GM19468 (cell line): ENCODE data around the gene MBOAT1.
"Not testable (repeated sequence)": the region's sequence is repeated elsewhere in the genome, so short reads cannot be mapped to it uniquely, and the experiment has no call there.

Source experiments
- ATAC-seq: cut with Tn5 transposase; IDR thresholded peaks from one replicate; pipeline ENCODE4 v1.9.1; 2021; ENCODE audit warnings: mild to moderate bottlenecking, moderate library complexity, moderate number of reproducible peaks; ENCODE audit not compliant: unreplicated experiment; ENCODE audit errors: extremely low read depth

The MBOAT1 gene

DNA sequence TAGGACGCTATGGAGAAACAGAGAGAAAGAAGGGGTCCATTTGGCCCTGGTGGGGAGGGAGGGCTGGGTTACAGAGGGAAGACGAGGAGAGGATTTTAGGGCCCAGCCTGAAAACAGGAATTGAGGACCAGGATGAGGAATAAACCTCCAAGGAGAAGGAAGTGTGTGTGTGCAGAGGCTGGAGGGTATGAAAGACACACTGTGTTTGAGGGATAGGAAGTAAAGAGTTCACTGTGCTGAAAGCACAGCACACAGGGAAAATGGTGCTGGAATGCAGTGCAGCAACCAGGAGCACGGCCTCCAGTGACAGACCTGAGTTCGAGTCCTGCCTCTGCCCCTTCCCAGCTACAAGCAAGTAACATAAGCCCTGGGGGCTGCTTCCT, 7.8 kb downstream of the MBOAT1 start:
- ATAC-seq: no peak

DNA sequence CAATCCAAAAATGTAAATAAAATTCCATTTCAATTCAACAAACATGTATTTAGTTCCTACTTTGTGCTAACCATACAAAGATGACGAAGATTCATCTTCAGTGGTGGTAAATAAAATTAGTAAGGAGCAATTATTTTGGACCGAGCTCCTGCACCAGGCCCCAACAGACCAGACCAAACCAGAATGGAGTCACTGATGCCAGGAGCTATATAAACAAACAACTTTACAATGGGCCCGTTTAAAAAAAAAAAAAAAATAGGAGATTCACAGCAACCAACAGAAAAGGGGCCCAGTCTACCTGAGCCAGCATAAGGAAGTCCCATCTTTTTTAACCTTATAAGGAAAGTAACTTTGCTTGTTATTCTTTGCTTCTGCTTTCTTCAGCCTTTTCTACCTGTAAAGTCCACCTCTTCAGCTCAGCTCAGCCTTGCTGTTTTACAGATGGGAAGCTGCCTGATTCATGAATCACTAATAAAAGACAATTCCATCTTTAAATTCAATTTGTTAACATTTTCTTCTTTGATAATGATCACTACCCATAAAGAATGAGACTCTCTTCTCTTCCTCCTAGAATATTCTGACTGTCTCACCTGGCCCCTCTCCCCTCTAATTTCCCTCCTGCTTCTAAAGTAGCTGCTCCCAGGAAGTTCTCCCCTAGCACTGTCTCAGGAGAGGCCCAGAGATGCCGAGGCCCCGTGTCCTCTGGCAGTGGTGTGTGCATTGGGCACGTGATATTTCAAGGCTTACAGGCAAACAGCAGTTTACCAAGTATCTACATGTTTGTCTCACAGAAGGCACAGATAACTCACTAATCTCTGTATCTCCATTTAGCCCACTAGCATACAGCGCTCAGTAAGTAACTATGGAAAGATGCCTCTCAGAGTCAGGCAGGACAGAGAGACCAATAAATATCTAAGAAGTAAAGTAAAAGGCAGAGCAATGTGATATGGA, 8.4 kb downstream of the MBOAT1 start:
- ATAC-seq: no peak

DNA sequence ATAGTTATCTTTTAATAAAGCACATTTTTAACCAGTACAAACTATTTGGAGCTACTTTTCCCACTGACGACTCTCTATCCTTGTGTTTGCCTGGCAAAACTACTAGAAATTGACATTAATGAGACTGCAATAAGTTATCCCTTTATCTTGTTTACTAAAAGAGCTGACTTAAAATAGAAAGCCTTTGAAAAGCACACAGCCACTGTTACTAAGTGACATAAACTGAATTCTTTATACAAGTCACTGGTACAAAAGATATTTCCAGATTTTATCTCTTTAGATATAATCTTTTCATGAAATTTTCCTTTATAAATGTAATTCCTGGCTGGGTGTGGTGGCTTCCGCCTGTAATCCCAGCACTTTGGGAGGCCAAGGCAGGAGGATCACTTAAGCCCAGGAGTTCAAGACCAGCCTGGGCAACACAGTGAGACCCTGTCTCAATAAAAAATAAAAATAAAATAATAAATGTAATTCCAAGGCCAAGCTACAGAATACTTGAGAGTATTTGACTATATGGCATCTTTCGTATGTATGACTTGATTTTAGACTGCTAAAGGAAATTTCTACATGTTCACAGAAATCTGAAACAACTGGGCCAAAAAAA, 9.5 kb downstream of the MBOAT1 start:
- ATAC-seq: no peak

DNA sequence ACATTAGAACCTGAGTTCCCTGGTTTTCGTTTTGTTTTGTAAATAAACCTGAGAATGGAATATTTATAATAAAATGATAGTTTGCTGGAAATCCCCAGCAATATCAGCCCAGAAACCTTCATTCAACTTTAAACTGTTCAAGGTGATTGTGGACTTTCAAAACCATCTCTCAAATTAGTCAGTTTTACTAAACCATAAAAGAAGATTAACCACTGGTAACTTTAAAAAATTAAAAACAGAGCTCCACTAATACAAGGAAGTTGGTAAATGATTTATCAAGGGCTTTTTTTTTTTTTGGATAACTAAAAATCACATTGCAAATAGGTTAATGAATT, 10.0 kb downstream of the MBOAT1 start:
- peak; percentile 2 for ATAC-seq

DNA sequence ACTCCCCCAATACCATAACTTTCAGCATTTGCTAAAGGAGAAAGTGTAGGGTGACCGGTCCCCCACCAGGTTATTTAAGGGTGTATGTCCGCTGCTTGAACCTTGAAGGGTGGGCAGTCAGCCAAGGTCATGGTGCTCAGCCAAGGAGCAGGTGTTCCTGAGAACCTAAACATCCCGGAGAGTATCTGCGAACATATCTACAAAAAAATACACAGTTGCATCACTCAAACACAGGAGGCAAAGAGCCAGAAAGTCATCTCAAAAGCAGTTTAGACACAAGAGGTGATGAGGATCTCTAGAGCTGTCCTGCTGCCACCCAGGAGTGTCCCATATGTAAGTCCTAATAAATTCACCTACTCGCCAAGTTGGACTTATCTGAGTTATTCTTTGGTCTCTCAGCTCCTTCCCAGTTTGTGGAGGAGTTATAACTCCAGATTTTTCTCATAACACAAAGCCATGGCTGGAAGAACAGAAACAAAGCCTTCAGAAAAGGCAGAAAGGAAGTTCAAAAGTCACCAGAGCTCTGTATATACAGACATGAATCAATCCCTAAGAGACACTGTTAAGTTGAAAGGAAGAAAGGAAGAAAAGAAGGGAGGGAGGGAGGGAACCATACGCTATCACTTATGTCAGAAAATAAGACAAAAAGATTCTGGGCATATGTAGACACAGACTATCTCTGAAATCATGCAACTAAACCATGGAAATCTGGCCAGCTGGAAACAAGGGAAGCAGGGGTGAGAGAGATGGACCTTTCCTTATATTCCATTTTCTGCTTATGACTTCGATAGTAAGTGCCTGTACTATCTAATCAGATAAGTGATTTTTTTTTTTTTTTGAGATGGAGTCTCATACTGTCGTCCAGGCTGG, 11.3 kb downstream of the MBOAT1 start:
- no peak for ATAC-seq

DNA sequence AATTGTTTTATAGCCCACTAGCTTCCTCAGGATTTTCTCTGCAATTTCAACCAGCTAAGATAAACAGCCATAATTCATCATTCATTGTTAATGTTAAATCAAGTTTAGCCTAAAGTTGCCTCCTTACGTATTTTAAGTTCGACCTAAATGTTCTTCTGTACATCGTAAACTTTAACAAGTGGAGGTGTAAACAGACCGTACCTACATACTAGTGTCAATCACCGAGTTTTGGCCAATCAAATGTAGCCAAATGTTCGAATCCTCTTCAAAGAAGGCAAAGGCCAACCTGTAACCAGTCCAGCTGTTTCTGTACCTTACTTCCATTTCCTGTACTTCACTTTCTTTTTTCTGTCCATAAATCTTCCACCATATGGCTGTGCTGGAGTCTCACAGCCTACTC, 13.5 kb downstream of the MBOAT1 start:
- no peak for ATAC-seq

DNA sequence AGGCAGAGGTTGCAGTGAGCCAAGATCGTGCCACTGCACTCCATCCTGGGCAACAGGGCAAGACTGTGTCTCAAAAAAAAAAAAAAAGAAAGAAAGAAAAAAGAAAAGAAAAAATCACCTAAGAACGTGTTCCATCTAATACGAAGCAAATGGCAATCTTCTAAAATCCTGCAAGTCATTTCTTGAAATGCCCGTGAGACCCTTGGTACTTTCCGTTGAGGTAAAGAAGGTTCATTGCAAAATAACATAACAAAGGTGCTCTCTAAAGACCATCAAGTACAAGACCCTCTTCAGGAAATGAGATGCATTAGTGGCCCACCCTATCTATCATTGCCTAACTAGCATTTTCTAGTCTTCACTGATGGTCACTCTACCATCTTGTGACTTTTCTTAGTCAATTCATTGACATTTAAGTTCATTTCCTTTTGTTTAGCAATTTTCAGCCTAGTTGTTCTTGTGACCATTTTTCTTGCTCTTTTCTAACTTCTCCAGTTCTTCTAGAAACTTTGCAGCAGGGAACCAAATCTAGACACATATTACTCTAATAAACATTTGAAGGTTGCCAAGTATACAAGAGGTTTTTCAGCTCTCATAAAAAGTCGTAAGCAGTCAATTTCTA, 14.0 kb downstream of the MBOAT1 start:
- ATAC-seq: no peak

DNA sequence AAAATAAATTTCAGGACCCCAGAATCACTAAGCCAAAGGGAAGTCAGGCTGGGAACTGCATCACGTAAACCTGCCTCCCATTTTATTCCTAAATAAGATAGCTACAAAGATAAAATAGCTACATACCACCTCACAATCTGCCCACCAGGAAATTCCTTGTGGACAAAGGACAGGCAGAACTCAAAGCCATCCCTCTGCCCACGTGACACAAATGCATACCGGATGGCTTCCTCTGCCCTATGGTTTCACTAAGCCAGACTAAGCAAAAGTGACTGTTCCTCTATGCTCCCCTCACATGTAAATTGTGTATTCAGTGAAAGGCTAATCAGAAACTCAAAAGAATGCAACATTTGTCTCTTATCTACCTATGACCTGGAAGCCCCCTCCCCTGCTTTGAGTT, 15.0 kb downstream of the MBOAT1 start:
- ATAC-seq: no peak

DNA sequence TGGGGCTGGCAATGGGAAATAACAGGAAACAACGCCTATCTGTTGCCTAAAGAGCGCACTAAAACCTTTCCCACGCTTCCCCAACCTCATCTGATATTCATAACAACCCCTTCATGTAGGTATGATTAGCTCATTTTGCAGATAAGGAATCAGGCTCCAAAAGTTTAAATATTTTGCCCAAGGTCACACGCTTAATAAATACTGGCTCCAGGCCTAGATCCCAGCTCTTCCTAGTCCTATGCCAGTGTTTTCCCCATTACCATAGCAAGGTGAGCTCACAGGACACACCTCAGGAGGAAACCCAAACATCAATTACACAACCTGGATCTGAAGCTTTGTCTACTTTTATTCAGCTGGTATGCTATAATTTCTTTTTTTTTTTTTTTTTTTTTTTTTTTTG, 19.6 kb downstream of the MBOAT1 start:
- ATAC-seq: no peak

DNA sequence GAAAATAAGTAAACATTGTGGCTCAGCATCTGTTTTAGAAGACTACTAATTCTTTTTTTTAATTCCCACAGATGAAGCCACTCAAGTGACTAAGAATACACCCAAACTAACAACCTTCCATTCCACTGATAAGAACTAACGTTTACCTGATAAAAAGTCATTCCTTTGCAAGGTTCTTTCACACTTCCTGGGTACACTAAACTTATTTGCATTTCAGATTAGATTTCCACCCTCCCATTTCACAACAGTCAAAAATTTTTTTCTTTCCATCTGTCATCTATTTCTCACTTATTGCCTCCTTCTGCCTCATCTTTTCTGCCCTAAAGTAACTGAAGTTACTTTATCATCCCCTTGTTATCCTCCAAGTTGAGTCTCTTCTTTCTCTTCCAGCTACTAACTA, 20.3 kb downstream of the MBOAT1 start:
- no peak for ATAC-seq

DNA sequence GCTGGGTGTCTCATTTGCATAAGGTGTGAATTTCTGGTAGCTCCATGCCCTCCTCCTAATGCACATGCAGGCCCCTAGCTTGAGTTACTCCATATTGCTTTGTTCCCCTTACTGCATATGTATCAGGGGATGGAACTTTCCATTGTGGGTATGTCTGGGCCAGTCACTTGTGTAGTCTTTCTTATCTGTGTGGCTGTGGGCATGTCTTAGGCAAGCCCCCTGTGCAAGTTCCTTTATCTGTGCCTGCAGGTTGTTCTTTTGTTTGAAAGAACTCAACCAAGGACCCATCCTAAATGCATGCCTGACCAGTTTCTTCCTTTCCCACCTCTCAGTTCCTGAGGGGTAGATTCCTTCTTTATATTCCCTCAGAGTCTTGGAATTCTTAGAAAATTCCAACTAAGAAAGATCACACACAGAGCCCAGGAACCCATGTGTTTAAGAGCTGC, 23.6 kb downstream of the MBOAT1 start:
- no peak for ATAC-seq

DNA sequence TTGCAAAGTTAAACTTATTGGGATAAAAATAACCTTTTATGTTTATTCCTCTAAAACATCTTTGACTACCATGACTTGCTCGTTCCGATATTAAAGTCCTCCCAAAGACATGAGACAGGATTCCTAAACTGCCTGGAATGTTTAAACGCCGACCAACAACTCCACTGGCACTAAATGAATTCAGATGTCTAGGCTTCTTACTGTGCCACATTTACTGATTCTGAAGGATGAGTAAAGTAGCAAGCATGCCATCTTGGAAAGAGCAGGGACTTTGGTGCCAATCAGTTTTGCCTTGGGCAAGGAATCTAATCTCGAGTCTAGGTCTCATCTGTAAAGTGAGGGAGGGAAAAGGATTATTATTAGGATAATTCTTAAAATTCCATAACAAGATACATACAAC, 25.3 kb downstream of the MBOAT1 start:
- no peak for ATAC-seq

DNA sequence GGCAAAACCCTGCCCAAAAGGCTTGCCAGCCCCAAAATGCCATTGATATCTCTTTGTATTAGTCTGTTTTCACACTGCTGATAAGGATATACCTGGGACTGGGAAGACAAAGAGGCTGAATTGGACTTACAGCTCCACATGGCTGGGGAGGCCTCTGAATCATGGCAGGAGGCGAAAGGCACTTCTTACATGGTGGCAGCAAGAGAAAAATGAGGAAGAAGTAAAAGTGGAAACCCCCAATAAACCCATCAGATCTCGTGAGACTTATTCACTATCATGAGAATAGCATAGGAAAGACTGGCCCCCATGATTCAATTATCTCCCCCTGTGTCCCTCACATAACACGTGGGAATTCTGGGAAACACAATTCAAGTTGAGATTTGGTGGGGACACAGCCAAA, 28.6 kb downstream of the MBOAT1 start:
- no peak for ATAC-seq

DNA sequence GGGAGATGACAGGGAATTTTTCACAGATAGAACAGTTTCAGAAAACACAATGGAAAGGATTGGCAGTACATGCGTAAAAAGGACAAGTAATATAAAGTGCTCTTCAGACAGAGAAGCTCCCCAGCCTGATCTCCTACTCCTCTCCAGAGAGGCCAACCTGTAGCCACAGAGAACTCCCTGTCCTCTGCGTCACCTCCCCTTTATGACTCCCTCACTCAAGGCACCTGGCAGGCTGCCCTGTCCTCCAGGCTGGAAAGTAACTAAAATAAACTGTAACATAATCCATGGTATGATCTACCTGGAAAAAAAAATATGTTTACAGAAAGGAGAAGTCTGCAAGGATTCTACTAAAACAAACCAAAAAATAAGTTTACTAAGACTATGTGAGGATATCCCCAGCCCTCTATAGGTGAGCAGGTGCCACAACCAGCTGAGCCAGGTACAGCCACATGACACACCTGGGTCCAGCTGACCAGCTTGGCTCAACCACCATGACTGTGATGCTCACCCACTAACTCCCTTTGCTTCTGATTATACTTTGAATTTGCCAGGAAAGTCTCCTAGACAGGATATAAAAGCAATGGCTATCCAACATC, 29.2 kb downstream of the MBOAT1 start:
- no peak for ATAC-seq

DNA sequence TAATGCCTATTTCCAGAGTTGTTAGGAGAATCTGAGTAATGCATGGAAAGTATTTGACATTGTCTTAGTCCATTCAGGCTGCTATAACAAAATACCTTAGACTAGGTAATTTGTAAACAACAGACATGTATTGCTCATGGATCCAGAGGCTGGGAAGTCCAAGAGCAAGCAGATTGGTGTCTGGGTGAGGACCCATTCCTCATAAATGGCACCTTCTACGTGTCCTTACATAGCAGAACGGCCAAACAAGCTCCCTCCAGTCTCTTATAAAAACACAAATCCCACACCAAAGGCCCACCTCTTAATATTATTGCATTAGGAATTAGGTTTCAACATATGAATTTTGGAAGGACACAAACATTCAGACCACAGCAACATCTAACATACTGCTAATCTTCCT, 30.2 kb downstream of the MBOAT1 start:
- no peak for ATAC-seq

DNA sequence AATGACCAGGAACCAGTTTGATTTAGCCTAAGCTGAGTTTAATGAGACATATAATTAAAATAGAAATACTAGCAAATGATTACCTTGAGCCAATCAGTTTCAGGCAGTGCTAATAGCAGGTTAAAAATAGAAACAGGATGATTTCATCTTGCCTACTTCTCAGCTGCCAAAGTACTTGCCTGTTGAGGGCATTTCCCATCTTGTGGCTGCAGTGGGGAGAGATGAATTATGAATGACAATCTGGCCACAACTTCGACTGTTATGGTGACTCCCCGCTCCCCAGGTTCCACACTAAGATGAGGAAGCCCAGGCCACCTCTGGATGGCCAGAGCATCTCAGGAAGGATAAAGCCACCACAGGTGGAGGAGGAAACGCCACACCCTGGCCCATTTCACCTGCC, 31.3 kb downstream of the MBOAT1 start:
- peak; percentile 36 for ATAC-seq

DNA sequence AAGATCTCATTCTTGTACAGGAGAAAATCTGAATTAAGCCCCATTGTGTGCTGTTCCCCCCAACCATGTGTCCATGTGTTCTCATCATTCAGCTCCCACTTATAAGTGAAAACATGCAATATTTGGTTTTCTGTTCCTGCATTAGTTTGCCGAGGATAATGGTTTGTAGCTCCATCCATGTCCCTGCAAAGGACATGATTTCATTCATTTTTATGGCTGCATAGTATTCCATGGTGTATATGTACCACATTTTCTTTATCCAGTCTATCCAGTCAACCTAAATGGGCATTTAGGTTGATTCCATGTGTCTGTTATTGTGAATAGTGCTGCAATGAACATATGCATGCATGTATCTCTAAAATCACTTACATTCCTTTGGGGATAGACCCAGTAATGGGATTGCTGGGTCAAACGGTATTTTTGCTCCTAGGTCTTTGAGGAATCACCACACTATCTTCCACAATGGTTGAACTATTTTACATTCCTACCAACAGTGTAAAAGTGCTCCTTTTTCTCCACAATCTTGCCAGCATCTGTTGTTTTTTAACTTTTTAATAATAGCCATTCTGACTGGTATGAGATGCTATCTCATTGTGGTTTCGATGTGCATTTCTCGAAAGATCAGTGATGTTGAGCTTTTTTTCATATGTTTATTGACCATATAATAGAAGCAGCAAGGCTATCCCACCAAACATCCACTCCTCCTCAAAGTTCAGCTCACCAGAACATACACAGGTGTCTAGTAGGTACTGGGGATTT, 32.8 kb downstream of the MBOAT1 start:
- ATAC-seq: not testable (repeated sequence)

DNA sequence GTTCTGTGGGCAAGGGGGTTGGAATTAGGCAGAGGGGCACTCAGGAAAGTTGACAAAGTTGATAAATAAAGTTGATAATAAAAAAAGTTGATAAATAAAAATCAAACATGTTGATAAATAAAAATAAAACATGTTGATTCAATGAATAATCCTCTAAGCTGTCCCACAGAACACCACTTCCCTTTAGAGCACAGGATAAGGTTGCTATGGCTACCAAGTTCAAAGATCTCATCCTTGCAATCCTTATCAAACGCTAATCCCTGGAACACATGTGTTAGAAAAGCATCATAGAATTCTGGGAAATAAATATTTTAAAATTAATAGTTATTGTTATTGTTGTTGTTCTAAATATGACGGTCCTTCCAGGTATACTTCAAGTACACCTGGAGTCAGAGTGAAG, 33.9 kb downstream of the MBOAT1 start:
- no peak for ATAC-seq

DNA sequence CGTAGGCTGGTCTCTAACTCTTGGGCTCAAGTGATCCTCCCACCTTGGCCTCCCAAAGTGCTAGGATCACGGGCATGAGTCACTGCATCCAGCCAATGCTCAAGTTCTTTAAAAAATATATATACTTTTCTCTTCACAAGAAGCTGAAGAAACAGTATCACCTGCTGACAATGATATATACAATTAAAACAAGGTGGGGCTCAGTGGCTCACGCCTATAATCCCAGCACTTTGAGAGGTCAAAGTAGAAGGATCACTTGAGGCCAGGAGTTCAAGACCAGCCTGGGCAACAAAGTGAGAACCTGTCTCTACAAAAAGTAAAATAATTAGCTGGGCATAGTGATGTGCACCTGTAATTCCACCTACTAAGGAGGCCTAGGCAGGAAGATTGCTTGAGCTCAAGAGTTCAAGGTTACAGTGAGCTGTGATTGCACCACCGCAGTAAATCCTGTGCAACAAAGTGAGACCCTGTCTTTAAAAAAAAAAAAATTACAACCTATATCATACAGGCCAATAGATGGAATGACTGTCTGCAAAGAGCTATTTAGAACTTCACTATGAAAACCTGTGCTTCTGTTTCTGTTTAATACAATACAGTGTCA, 36.4 kb downstream of the MBOAT1 start:
- ATAC-seq: no peak
